Effector CD8-positive, alpha-beta T cell (primary cell): ENCODE results near the gene DLGAP1.

Source experiments
- DNase-seq: peaks from one replicate; lab custom pipeline; 2025; lab: John Stamatoyannopoulos, UW

Gene DLGAP1

GRCh38 chr18:4241090-4241617 is 214.0 kb downstream of the DLGAP1 start:
- DNase-seq, result no peak

- DNase-seq, result no peak
Measured at GRCh38 chr18:4238966-4239365, 216.1 kb downstream of the DLGAP1 start.

- DNase-seq, result no peak
Measured at GRCh38 chr18:4237664-4238041, 217.5 kb downstream of the DLGAP1 start.

GRCh38 chr18:4236940-4237663 is 218.0 kb downstream of the DLGAP1 start:
- no peak for DNase-seq

GRCh38 chr18:4233468-4233867 is 221.6 kb downstream of the DLGAP1 start:
- DNase-seq, result no peak

GRCh38 chr18:4232656-4233055 is 222.5 kb downstream of the DLGAP1 start:
- no peak for DNase-seq

GRCh38 chr18:4231260-4231659 is 223.8 kb downstream of the DLGAP1 start:
- no peak for DNase-seq

- DNase-seq, result no peak
Measured at GRCh38 chr18:4230450-4231168, 224.5 kb downstream of the DLGAP1 start.

GRCh38 chr18:4224031-4224704 is 230.9 kb downstream of the DLGAP1 start:
- DNase-seq, result no peak

GRCh38 chr18:4211111-4211837 is 243.8 kb downstream of the DLGAP1 start:
- DNase-seq, result no peak

GRCh38 chr18:4208366-4208765 is 246.7 kb downstream of the DLGAP1 start:
- DNase-seq, result no peak

- no peak for DNase-seq
Measured at GRCh38 chr18:4207383-4207985, 247.6 kb downstream of the DLGAP1 start.

- DNase-seq, result no peak
Measured at GRCh38 chr18:4204438-4204720, 250.7 kb downstream of the DLGAP1 start.

GRCh38 chr18:4203568-4204437 is 251.3 kb downstream of the DLGAP1 start:
- no peak for DNase-seq

- DNase-seq, result no peak
Measured at GRCh38 chr18:4200399-4200798, 254.7 kb downstream of the DLGAP1 start.

GRCh38 chr18:4198956-4199355 is 256.2 kb downstream of the DLGAP1 start:
- DNase-seq, result no peak

GRCh38 chr18:4196351-4196750 is 258.8 kb downstream of the DLGAP1 start:
- no peak for DNase-seq

- no peak for DNase-seq
Measured at GRCh38 chr18:4193086-4193485, 262.0 kb downstream of the DLGAP1 start.

GRCh38 chr18:4181882-4182568 is 273.1 kb downstream of the DLGAP1 start:
- DNase-seq, result no peak

- no peak for DNase-seq
Measured at GRCh38 chr18:4181086-4181485, 274.0 kb downstream of the DLGAP1 start.
